Loucy (cell line): ENCODE measurements around the gene CSE1L.

Experiments
- EZH2phosphoT487 ChIP-seq: fragments of 200-600 bp; IDR thresholded peaks from 2 replicates; pipeline ENCODE4 v1.6.1; 2018; ENCODE audit warnings: antibody characterized with exemption, mild to moderate bottlenecking, moderate library complexity, borderline replicate concordance
- TF ChIP-seq, protein P1 (sequence below): fragments of 200-600 bp; sonication (generic); conservative IDR thresholded peaks from 2 replicates; pipeline ENCODE4 v1.5.1; 2014; ENCODE audit warnings: mild to moderate bottlenecking, antibody characterized with exemption, low read length

DNA sequence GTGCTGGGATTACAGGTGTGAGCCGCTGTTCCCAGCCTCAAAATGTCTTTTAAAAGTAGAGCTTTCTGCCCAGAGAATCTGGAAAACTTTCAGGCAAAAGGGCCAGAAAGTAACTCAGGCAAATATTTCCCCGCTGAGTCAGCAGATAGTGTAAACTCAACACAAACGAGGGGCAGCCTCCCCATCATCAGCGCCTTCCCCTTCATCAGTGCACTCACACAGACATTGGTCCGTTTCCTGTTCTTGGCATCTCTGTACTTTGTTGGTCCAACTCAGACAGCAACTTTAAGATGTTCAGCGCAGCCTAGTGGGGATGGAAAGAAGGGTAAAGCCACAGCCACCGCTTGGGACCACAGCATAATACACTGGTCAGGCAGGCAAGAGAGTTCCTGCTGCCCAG, 69.5 kb downstream of the CSE1L start:
- TF ChIP-seq, protein P1, sequence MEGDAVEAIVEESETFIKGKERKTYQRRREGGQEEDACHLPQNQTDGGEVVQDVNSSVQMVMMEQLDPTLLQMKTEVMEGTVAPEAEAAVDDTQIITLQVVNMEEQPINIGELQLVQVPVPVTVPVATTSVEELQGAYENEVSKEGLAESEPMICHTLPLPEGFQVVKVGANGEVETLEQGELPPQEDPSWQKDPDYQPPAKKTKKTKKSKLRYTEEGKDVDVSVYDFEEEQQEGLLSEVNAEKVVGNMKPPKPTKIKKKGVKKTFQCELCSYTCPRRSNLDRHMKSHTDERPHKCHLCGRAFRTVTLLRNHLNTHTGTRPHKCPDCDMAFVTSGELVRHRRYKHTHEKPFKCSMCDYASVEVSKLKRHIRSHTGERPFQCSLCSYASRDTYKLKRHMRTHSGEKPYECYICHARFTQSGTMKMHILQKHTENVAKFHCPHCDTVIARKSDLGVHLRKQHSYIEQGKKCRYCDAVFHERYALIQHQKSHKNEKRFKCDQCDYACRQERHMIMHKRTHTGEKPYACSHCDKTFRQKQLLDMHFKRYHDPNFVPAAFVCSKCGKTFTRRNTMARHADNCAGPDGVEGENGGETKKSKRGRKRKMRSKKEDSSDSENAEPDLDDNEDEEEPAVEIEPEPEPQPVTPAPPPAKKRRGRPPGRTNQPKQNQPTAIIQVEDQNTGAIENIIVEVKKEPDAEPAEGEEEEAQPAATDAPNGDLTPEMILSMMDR: no peak
- TF ChIP-seq EZH2phosphoT487: no peak
